Measurements from ENCODE around the gene ATP8B4.

The ATP8B4 gene

GRCh38 chr15:49985463-49985862 lies 133.6 kb downstream of the ATP8B4 start:
- Histone ChIP-seq H4K8ac (ENCODE audit: low read depth, low read length) (peak overlapping the region; percentile 32), H3K23ac (ENCODE audit: low read length) (no peak overlapping the region)

GRCh38 chr15:49984436-49984835 lies 134.6 kb downstream of the ATP8B4 start:
- Histone ChIP-seq H3K9me3 (ENCODE audit: insufficient read depth, low read depth, low read length) (no peaks in the 10 kb centered on the region), H4K91ac (ENCODE audit: low read depth, low read length) (no peak overlapping the region), H3K18ac (ENCODE audit: low read length) (no peak overlapping the region), H3K79me1 (ENCODE audit: low read length) (peaks cover 10% of the 10 kb centered on the region), H3K4me3 (ENCODE audit: low read depth, low read length) (no peak overlapping the region), H3K4me2 (ENCODE audit: low read length) (no peak overlapping the region), H2AK5ac (ENCODE audit: low read length) (no peak overlapping the region), H3K27me3 (ENCODE audit: insufficient read depth, low read length) (no peaks in the 10 kb centered on the region), H3K79me2 (ENCODE audit: control insufficient read depth, insufficient read depth, low read length, poor library complexity) (no peaks in the 10 kb centered on the region), H3K4me1 (ENCODE audit: control insufficient read depth in 1 of 2, insufficient read depth in 2 of 2, low read length in 2 of 2) (peaks cover 3 to 8% of the 10 kb centered on the region in 2 experiments), H3K36me3 (ENCODE audit: control insufficient read depth in 1 of 2, insufficient read depth in 2 of 2, low read length in 2 of 2) (no peaks in the 10 kb centered on the region), H3K27ac (ENCODE audit: low read depth, low read length) (peak overlapping the region; percentile 83), H2BK5ac (ENCODE audit: low read depth, low read length, poor library complexity) (no peak overlapping the region), H3K4ac (ENCODE audit: low read depth, low read length) (no peak overlapping the region), H2AFZ (ENCODE audit: insufficient read depth, low read length, poor library complexity) (no peak overlapping the region), H4K12ac (ENCODE audit: low read depth, low read length) (no peak overlapping the region), H2BK120ac (ENCODE audit: insufficient read depth, low read length, poor library complexity) (no peak overlapping the region), H2BK12ac (ENCODE audit: low read length) (no peak overlapping the region), H4K8ac (ENCODE audit: low read depth, low read length) (no peak overlapping the region), H3K9ac (ENCODE audit: low read length) (no peak overlapping the region), H3K14ac (ENCODE audit: low read length) (no peak overlapping the region), H3K23ac (ENCODE audit: low read length) (no peak overlapping the region)
- peak; percentile 42 to 74 for DNase-seq
- WGBS (ENCODE audit: extremely low coverage, insufficient coverage, insufficient read length): no CpG with 5 or more reads among the region's 2 CpGs

More at GRCh38 chr15:49985463-49985862, 133.6 kb downstream of the ATP8B4 start:
- Histone ChIP-seq H3K4me2 (ENCODE audit: low read length) (no peak overlapping the region), H3K79me2 (ENCODE audit: control insufficient read depth, insufficient read depth, low read length, poor library complexity) (no peaks in the 10 kb centered on the region), H2BK5ac (ENCODE audit: low read depth, low read length, poor library complexity) (peak overlapping the region; percentile 87), H3K27me3 (ENCODE audit: insufficient read depth, low read length) (no peaks in the 10 kb centered on the region), H3K14ac (ENCODE audit: low read length) (peak overlapping the region; percentile 84), H3K9ac (ENCODE audit: low read length) (no peak overlapping the region), H3K4ac (ENCODE audit: low read depth, low read length) (no peak overlapping the region), H2AK5ac (ENCODE audit: low read length) (peak overlapping the region; percentile 84), H4K12ac (ENCODE audit: low read depth, low read length) (no peak overlapping the region), H3K79me1 (ENCODE audit: low read length) (peaks cover 12% of the 10 kb centered on the region), H3K4me1 (ENCODE audit: control insufficient read depth in 1 of 2, insufficient read depth in 2 of 2, low read length in 2 of 2) (peaks cover 3 to 8% of the 10 kb centered on the region in 2 experiments), H4K91ac (ENCODE audit: low read depth, low read length) (peak overlapping the region; percentile 83), H2BK120ac (ENCODE audit: insufficient read depth, low read length, poor library complexity) (peak overlapping the region; percentile 98), H3K4me3 (ENCODE audit: low read depth, low read length) (no peak overlapping the region), H2AFZ (ENCODE audit: insufficient read depth, low read length, poor library complexity) (no peak overlapping the region), H3K36me3 (ENCODE audit: control insufficient read depth in 1 of 2, insufficient read depth in 2 of 2, low read length in 2 of 2) (no peaks in the 10 kb centered on the region), H2BK12ac (ENCODE audit: low read length) (peak overlapping the region; percentile 92), H3K27ac (ENCODE audit: low read depth, low read length) (peak overlapping the region; percentile 73), H3K18ac (ENCODE audit: low read length) (peak overlapping the region; percentile 46), H3K9me3 (ENCODE audit: insufficient read depth, low read depth, low read length) (no peaks in the 10 kb centered on the region)
- WGBS (ENCODE audit: extremely low coverage, insufficient coverage, insufficient read length): no CpG with 5 or more reads among the region's 4 CpGs
- DNase-seq: no peak

GRCh38 chr15:49982584-49982983 lies 136.4 kb downstream of the ATP8B4 start:
- no peak overlapping the region for H3K9ac ChIP-seq (ENCODE audit: low read length)
- H2BK12ac ChIP-seq (ENCODE audit: low read length): no peak overlapping the region
- no peaks in the 10 kb centered on the region for H3K9me3 ChIP-seq (ENCODE audit: insufficient read depth, low read depth, low read length)
- no peak overlapping the region for H4K91ac ChIP-seq (ENCODE audit: low read depth, low read length)
- no peak overlapping the region for H2BK120ac ChIP-seq (ENCODE audit: insufficient read depth, low read length, poor library complexity)
- no peak overlapping the region for H4K12ac ChIP-seq (ENCODE audit: low read depth, low read length)
- H3K14ac ChIP-seq (ENCODE audit: low read length): no peak overlapping the region
- peak in 1 of 2 donors; percentile 50 for DNase-seq
- H4K8ac ChIP-seq (ENCODE audit: low read depth, low read length): no peak overlapping the region
- H3K23ac ChIP-seq (ENCODE audit: low read length): no peak overlapping the region
- H3K27me3 ChIP-seq (ENCODE audit: insufficient read depth, low read length): no peaks in the 10 kb centered on the region
- no CpG with 5 or more reads among the region's 3 CpGs for WGBS (ENCODE audit: extremely low coverage, insufficient coverage, insufficient read length)
- no peak overlapping the region for H3K4me3 ChIP-seq (ENCODE audit: low read depth, low read length)
- H2BK5ac ChIP-seq (ENCODE audit: low read depth, low read length, poor library complexity): no peak overlapping the region
- H3K18ac ChIP-seq (ENCODE audit: low read length): no peak overlapping the region
- H3K4ac ChIP-seq (ENCODE audit: low read depth, low read length): no peak overlapping the region
- H2AFZ ChIP-seq (ENCODE audit: insufficient read depth, low read length, poor library complexity): no peak overlapping the region
- H3K4me2 ChIP-seq (ENCODE audit: low read length): no peak overlapping the region
- H3K36me3 ChIP-seq (ENCODE audit: control insufficient read depth in 1 of 2, insufficient read depth in 2 of 2, low read length in 2 of 2): no peaks in the 10 kb centered on the region
- H2AK5ac ChIP-seq (ENCODE audit: low read length): no peak overlapping the region
- no peaks in the 10 kb centered on the region for H3K79me2 ChIP-seq (ENCODE audit: control insufficient read depth, insufficient read depth, low read length, poor library complexity)
- H3K27ac ChIP-seq (ENCODE audit: low read depth, low read length): peak overlapping the region; percentile 38
- H3K4me1 ChIP-seq (ENCODE audit: control insufficient read depth in 1 of 2, insufficient read depth in 2 of 2, low read length in 2 of 2): peaks cover 3 to 8% of the 10 kb centered on the region in 2 experiments
- peaks cover 8% of the 10 kb centered on the region for H3K79me1 ChIP-seq (ENCODE audit: low read length)

GRCh38 chr15:49979705-49980382 lies 139.2 kb downstream of the ATP8B4 start:
- H3K36me3 ChIP-seq (ENCODE audit: control insufficient read depth in 1 of 2, insufficient read depth in 2 of 2, low read length in 2 of 2): no peaks in the 10 kb centered on the region
- no peak overlapping the region for H3K27ac ChIP-seq (ENCODE audit: low read depth, low read length)
- no peaks in the 10 kb centered on the region for H3K9me3 ChIP-seq (ENCODE audit: insufficient read depth, low read depth, low read length)
- H4K8ac ChIP-seq (ENCODE audit: low read depth, low read length): no peak overlapping the region
- H4K12ac ChIP-seq (ENCODE audit: low read depth, low read length): no peak overlapping the region
- no peak overlapping the region for H3K14ac ChIP-seq (ENCODE audit: low read length)
- H3K4me2 ChIP-seq (ENCODE audit: low read length): no peak overlapping the region
- H2BK120ac ChIP-seq (ENCODE audit: insufficient read depth, low read length, poor library complexity): no peak overlapping the region
- H3K4ac ChIP-seq (ENCODE audit: low read depth, low read length): no peak overlapping the region
- no peak overlapping the region for H4K91ac ChIP-seq (ENCODE audit: low read depth, low read length)
- no peak overlapping the region for H2AK5ac ChIP-seq (ENCODE audit: low read length)
- no peak overlapping the region for H3K9ac ChIP-seq (ENCODE audit: low read length)
- no peaks in the 10 kb centered on the region for H3K27me3 ChIP-seq (ENCODE audit: insufficient read depth, low read length)
- H2BK5ac ChIP-seq (ENCODE audit: low read depth, low read length, poor library complexity): no peak overlapping the region
- no peak overlapping the region for H2BK12ac ChIP-seq (ENCODE audit: low read length)
- H2AFZ ChIP-seq (ENCODE audit: insufficient read depth, low read length, poor library complexity): no peak overlapping the region
- no peak overlapping the region for H3K18ac ChIP-seq (ENCODE audit: low read length)
- no CpG with 5 or more reads among the region's 2 CpGs for WGBS (ENCODE audit: extremely low coverage, insufficient coverage, insufficient read length)
- peaks cover 3% of the 10 kb centered on the region for H3K79me1 ChIP-seq (ENCODE audit: low read length)
- no peaks in the 10 kb centered on the region for H3K79me2 ChIP-seq (ENCODE audit: control insufficient read depth, insufficient read depth, low read length, poor library complexity)
- no peak overlapping the region for H3K23ac ChIP-seq (ENCODE audit: low read length)
- no peak for DNase-seq
- H3K4me3 ChIP-seq (ENCODE audit: low read depth, low read length): no peak overlapping the region
- H3K4me1 ChIP-seq (ENCODE audit: control insufficient read depth in 1 of 2, insufficient read depth in 2 of 2, low read length in 2 of 2): no peaks in the 10 kb centered on the region
